GM12875 (cell line): ENCODE results near the gene ULBP1.
"Not testable (repeated sequence)": the region's sequence is repeated elsewhere in the genome, so short reads cannot be mapped to it uniquely, and the experiment has no call there.

Experiments
- H3K4me3 ChIP-seq: one replicate; pipeline ENCODE4 v1.5.1; 2011; ENCODE audit warnings: low read depth, low read length, control low read depth
- TF ChIP-seq, protein P1 (sequence below): IDR thresholded peaks from 2 replicates; pipeline ENCODE4 v1.5.1; 2011; ENCODE audit warnings: low read depth, mild to moderate bottlenecking, control low read depth, inconsistent platforms, low read length, moderate library complexity, borderline replicate concordance; ENCODE audit not compliant: insufficient read depth

Gene ULBP1, protein sequence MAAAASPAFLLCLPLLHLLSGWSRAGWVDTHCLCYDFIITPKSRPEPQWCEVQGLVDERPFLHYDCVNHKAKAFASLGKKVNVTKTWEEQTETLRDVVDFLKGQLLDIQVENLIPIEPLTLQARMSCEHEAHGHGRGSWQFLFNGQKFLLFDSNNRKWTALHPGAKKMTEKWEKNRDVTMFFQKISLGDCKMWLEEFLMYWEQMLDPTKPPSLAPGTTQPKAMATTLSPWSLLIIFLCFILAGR

DNA sequence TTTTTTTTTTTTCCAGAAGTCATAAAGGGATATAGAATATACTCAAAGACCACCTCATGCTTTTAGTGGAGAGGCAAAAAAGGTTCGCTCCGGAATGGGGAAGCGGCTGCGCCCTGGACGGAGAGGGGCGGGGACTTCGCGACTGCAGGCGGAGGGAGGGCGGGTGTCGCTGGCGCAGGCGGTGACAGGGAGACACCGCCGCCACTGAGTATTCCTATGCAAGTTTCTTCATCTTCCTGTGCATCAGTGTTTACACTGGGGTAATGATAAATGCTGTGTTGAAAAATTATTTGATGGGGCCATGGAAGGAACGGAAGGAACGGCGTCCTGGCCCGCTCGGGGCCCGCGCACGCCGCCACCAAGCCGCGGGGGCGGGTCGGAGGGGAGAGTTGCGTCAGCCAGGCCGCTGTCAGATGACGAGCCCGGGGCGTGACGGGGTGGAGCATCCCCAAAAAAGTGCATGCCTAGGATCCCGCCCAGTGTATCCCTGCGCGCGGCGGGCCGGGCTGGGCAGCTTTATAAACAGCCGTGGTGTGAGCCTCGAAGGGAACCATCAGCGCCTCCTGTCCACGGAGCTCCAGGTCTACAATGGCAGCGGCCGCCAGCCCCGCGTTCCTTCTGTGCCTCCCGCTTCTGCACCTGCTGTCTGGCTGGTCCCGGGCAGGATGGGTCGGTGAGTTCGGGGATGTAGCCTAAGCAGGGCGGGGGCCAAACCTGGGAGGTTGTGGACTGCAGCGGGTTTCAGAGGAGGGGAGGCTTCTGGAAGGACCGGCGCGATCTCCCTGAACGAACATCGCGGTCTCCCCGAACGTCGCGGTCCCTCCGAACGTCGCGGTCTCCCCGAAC is at the start of gene ULBP1:
ULBP1 (plus strand) TSS at position 482 of the 846 bp plus-strand sequence; CDS start at position 589, 107 bp downstream.
- TF ChIP-seq, protein P1, sequence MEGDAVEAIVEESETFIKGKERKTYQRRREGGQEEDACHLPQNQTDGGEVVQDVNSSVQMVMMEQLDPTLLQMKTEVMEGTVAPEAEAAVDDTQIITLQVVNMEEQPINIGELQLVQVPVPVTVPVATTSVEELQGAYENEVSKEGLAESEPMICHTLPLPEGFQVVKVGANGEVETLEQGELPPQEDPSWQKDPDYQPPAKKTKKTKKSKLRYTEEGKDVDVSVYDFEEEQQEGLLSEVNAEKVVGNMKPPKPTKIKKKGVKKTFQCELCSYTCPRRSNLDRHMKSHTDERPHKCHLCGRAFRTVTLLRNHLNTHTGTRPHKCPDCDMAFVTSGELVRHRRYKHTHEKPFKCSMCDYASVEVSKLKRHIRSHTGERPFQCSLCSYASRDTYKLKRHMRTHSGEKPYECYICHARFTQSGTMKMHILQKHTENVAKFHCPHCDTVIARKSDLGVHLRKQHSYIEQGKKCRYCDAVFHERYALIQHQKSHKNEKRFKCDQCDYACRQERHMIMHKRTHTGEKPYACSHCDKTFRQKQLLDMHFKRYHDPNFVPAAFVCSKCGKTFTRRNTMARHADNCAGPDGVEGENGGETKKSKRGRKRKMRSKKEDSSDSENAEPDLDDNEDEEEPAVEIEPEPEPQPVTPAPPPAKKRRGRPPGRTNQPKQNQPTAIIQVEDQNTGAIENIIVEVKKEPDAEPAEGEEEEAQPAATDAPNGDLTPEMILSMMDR = no peak
- no peak within 1 kb of the TSS for H3K4me3 ChIP-seq

DNA sequence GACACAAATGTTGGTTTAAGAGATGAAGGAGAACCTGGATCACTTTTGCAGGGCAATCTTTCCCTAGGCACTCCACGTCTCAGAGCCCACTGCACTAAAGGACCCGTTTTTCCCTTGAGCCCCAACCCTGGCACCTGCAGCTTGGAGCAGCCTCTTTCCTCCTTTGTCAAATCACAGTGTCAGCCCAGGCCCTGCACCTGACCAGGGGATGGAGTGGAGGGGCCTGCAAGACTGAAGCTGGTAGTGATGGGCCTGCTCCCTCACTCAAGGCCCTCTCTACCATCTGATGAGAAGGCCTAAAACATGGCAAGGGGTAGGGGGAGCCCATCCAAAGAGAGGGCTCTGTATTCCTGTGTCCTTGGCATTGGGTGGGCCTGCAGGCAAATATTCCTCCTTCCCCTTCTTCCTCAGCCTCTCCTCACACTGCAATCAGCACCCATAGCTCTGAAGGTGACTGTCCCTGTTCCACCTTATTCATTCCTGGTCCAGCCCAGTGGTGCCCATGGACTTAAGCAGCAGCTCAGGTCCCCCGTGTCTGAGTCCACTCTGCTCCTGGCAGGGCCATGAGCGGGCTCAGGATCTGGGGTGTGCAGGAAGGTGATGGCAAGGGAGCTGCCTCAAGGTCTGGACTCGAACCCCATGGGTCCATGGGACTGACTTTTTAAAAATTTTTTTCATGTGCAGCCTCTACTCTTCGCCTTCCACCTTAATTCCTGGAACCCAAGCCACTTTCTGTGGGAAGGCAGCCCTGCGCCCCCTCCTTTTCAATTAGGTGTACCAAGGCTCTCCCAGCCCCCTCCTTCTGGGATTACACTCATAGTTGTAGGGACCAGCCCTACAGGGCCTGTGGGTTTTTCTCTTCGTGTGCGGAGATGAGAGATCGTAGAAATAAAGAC is 47.5 kb upstream of the ULBP1 start:
- TF ChIP-seq, protein P1 = no peak

DNA sequence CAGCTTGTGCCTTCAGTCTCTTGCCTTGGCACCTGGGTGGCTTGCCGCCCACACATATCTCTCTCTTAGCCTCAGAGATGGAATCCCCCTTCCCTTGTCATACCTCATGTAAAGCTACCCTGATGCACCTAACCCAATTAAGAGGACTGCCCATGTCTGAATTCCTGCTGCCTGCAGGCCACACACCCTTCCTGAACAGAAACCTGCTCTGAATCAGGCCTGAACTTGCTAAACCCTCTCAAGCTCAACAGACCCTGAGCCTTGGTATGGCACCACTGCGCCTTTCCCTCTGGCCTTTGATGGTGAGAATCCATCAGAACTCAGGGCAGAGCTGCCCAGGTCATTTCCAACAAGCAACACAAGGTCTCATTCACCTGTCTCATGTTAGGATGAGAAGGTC is 46.1 kb upstream of the ULBP1 start:
- no peak overlapping the region for H3K4me3 ChIP-seq
- TF ChIP-seq, protein P1 = no peak

More for the DNA sequence above, 47.5 kb upstream of the ULBP1 start:
- no peak overlapping the region for H3K4me3 ChIP-seq

DNA sequence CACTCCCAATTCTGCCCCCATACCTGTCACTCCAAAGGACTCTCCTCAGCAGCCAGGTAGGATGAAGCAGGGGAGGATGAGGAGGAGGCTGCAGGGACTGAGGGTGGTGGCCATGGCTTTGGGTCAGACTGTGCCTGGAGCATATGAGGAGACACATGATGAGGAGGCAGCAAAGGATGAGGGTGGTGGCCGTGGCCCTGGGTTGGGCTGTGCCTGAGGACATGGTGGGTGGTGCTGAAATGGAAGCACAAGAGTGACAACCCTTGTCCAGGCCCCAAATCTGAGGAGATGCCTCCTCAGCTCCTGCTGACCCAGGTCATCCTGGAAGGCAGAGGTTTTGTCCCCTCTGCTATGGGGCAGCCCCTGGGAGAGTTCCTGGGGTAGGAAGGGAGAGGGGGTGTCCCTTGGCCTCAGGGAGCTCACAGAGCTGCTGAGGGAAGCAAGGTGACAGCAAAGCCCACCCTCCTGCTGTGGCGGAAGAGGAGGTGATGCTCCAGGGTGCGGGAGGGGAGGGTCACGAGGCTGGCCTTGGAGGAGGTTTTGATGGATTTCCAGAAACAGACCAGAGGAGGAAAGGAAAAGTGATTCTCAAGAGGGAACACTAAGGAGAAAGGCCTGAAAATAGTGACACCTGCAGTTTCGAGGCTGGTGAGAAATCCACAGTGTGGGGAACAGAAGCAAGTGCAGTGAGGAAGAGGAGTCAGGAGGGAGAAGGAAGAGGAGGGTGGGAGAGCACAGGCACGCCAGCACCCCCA is 45.4 kb upstream of the ULBP1 start:
- TF ChIP-seq, protein P1 = no peak
- H3K4me3 ChIP-seq = no peak overlapping the region

DNA sequence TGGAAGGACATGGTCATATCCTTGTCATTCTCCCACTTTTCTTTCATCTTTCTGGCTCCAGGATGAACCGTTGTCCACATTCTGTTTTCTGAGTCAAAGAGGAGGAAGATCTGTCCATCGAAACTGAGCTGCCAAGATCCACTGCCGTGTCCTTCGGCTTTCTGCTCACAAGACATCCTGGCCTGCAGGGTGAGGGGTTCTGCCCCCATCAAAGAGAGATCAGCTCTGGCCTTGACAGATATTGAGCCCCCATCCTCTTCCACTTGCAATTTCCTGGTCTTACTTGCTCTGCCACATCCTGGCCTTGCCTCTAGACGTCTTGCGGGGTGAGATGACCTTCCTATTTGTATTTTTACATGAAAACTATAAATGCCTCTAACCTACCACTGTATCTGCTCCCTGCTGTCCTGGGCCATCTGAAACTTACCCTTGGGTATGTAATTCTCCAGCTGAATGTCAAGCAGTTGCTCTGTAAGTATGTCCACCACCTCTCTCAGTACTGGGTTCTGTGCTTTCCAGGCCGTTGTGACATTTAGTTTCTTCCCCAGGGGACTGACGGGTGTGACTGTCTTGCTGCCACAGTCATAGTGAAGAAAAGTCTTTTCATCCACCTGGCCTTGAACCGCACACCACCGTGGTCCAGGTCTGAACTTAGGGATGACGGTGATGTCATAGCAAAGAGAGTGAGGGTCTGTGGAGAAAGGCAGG is 44.5 kb upstream of the ULBP1 start:
- H3K4me3 ChIP-seq = not testable (repeated sequence)

DNA sequence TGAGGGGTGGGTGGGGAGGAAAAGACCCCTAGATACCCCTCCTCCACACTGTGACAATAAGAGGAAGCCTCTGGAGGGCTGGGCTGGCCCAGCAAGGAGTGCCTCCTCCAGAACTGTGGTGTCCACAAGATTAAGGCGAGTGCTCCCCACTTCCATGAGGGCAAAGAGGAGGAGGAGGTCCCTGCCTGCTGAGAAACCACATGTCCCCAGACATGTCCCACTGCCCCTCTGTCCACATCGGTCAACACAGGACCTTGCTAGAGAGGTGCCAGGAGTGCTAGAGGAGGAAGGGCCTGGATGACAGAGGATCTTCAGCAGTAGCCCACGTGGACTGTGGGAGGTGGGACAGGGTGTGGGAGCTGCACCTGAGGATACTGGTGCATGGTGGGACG is 43.9 kb upstream of the ULBP1 start:
- TF ChIP-seq, protein P1 = no peak

DNA sequence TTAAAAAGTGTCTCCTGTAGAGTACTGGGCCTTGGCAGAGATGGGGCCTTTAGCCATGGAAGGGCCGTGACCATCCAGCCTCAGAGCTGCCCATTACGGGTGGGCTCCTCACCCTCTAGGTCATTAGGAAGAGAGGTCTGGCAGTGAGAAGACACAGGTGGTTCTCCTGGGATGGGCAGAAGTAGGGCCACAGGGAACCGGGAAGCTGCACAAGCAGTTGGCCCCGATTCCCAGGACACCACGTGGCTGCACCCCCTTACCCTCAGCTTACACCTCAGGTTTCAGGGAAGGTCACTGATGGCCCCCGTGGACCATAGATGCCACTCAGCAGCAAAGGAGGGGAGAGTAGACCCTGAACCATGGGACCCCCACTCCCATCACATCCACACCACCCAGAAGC is 42.4 kb upstream of the ULBP1 start:
- TF ChIP-seq, protein P1 = no peak
- H3K4me3 ChIP-seq = no peak overlapping the region

More for the DNA sequence above, 43.9 kb upstream of the ULBP1 start:
- no peak overlapping the region for H3K4me3 ChIP-seq

DNA sequence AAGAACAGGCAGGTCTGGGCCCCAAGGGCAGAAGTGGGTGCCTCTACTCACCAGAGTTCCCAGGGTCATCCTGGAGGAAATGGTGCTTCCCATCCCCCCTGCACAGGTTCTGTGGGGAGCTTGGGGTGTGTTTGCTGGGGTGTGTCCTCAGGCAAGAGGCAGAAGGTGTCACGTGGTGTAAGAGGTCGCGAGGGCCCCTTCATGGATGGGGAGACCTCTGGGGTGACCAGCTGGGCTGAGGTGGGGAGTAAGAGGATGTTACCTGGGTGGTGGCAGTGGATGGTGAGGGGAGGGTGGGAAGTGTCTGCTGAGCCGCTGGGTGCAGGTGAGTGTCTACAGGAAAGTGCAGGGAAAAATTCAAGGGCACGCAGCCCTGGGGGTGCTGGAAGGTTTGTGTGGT is 41.7 kb upstream of the ULBP1 start:
- H3K4me3 ChIP-seq = not testable (repeated sequence)
